ENCODE measurements around the gene NACC2.

The NACC2 gene

GRCh38 chr9:136108648-136109266, 13.7 kb upstream of the NACC2 start (continued):
- TF ChIP-seq ZEB2 (tag by site-specific recombination; IDR thresholded peaks at IDR 0.05) (peak; percentile 7; the same call in 1 of the 2 replicates), GLIS1 (tag by site-specific recombination; IDR thresholded peaks at IDR 0.05) (no peak), ZBTB21 (tag by site-specific recombination; IDR thresholded peaks at IDR 0.05) (no peak), ZFP69B (tag by site-specific recombination; IDR thresholded peaks at IDR 0.05) (no peak), ZNF555 (tag by site-specific recombination; conservative IDR thresholded peaks at IDR 0.05) (no peak), ZSCAN23 (tag by site-specific recombination; IDR thresholded peaks at IDR 0.05) (no peak), PRDM2 (tag by site-specific recombination; IDR thresholded peaks at IDR 0.05; ENCODE audit: borderline replicate concordance) (0 out of 2 replicates have a peak, but pooled peaks have one; percentile 58), HIC1 (tag by site-specific recombination; IDR thresholded peaks at IDR 0.05) (peak; percentile 17; the same call in 1 of the 2 replicates), ZNF629 (tag by site-specific recombination; IDR thresholded peaks at IDR 0.05) (no peak), ZNF623 (tag by site-specific recombination; IDR thresholded peaks at IDR 0.05) (0 out of 2 replicates have a peak, but pooled peaks have one; percentile 9), ZNF768 (tag by site-specific recombination; IDR thresholded peaks at IDR 0.05) (no peak)
- TF ChIP-seq, protein P1, sequence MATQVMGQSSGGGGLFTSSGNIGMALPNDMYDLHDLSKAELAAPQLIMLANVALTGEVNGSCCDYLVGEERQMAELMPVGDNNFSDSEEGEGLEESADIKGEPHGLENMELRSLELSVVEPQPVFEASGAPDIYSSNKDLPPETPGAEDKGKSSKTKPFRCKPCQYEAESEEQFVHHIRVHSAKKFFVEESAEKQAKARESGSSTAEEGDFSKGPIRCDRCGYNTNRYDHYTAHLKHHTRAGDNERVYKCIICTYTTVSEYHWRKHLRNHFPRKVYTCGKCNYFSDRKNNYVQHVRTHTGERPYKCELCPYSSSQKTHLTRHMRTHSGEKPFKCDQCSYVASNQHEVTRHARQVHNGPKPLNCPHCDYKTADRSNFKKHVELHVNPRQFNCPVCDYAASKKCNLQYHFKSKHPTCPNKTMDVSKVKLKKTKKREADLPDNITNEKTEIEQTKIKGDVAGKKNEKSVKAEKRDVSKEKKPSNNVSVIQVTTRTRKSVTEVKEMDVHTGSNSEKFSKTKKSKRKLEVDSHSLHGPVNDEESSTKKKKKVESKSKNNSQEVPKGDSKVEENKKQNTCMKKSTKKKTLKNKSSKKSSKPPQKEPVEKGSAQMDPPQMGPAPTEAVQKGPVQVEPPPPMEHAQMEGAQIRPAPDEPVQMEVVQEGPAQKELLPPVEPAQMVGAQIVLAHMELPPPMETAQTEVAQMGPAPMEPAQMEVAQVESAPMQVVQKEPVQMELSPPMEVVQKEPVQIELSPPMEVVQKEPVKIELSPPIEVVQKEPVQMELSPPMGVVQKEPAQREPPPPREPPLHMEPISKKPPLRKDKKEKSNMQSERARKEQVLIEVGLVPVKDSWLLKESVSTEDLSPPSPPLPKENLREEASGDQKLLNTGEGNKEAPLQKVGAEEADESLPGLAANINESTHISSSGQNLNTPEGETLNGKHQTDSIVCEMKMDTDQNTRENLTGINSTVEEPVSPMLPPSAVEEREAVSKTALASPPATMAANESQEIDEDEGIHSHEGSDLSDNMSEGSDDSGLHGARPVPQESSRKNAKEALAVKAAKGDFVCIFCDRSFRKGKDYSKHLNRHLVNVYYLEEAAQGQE (tag by site-specific recombination; IDR thresholded peaks at IDR 0.05), result no peak
- TF ChIP-seq, protein P2, sequence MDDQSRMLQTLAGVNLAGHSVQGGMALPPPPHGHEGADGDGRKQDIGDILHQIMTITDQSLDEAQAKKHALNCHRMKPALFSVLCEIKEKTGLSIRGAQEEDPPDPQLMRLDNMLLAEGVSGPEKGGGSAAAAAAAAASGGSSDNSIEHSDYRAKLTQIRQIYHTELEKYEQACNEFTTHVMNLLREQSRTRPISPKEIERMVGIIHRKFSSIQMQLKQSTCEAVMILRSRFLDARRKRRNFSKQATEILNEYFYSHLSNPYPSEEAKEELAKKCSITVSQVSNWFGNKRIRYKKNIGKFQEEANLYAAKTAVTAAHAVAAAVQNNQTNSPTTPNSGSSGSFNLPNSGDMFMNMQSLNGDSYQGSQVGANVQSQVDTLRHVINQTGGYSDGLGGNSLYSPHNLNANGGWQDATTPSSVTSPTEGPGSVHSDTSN (CRISPR knock-in tag; IDR thresholded peaks at IDR 0.05), result 0 out of 2 replicates have a peak, but pooled peaks have one; percentile 3

Measured in HEK293 (cell line).